ENCODE data around the gene CAMTA1. TPM values are rescaled to one million over a fixed set of nuclear protein-coding genes. Genes with fewer than 3 reads are reported as not detected.

CAMTA1 gene
- total and polyA plus RNA-seq, 4 donors: 18.0 to 93.5 (median 35.8) TPM

GRCh38 chr1:6867729-6868659 is 82.7 kb downstream of the CAMTA1 start:
- no peaks in the 10 kb centered on the region for H3K9me3 ChIP-seq (ENCODE audit: control insufficient read depth in 4 of 4, low read length in 3 of 4)
- no peaks in the 10 kb centered on the region for H3K27me3 ChIP-seq (ENCODE audit: control insufficient read depth in 4 of 4, insufficient read depth in 4 of 4, low read length in 3 of 4)
- H3K27ac ChIP-seq (ENCODE audit: low read depth in 1 of 2, low read length in 2 of 2): no peak overlapping the region
- H3K36me3 ChIP-seq (ENCODE audit: control insufficient read depth in 4 of 4, insufficient read depth in 3 of 4, low read depth in 1 of 4, low read length in 3 of 4): no peaks in the 10 kb centered on the region
- H3K4me3 ChIP-seq (ENCODE audit: low read depth in 1 of 3, low read length in 3 of 3): no peak overlapping the region
- no peak overlapping the region for H3K9ac ChIP-seq (ENCODE audit: low read depth in 1 of 2, low read length in 2 of 2)
- TF ChIP-seq RXRA (IDR thresholded peaks at IDR 0.05) (no peak), SP1 (IDR thresholded peaks at IDR 0.05) (no peak), YY1 (IDR thresholded peaks at IDR 0.05) (no peak), EGR1 (IDR thresholded peaks at IDR 0.05; ENCODE audit: low read depth in 2 of 2) (no peak), JUND (IDR thresholded peaks at IDR 0.05) (no peak), GABPA (IDR thresholded peaks at IDR 0.05 in 1 of 2, conservative IDR thresholded peaks at IDR 0.05 in 1 of 2) (no peak), HNF4G (IDR thresholded peaks at IDR 0.05) (no peak), FOXA1 (IDR thresholded peaks at IDR 0.05) (no peak), ZBTB33 (IDR thresholded peaks at IDR 0.05) (no peak), REST (IDR thresholded peaks at IDR 0.05) (no peak), MAX (IDR thresholded peaks at IDR 0.05) (no peak), RAD21 (IDR thresholded peaks at IDR 0.05) (no peak), HNF4A (conservative IDR thresholded peaks at IDR 0.05) (no peak), TAF1 (conservative IDR thresholded peaks at IDR 0.05) (no peak), CTCF (IDR thresholded peaks at IDR 0.05; ENCODE audit: low read depth, low read length, missing input control) (no peak), ATF3 (IDR thresholded peaks at IDR 0.05) (no peak), NR2F2 (IDR thresholded peaks at IDR 0.05) (no peak), FOXA2 (IDR thresholded peaks at IDR 0.05) (no peak)
- WGBS: 73% methylated on average over 10 of the region's 10 CpGs
- H3K4me1 ChIP-seq (ENCODE audit: control insufficient read depth in 4 of 4, insufficient read depth in 4 of 4, low read length in 3 of 4): peaks cover 0 to 4% (median under 1%) of the 10 kb centered on the region in 4 donors
- DNase-seq (ENCODE audit: low spot score): no peak

Measured in liver (tissue), 9 donors.